Measurements from ENCODE around the gene RACGAP1. TPM values are rescaled to one million over a fixed set of nuclear protein-coding genes. Genes with fewer than 3 reads are reported as not detected.

RACGAP1 gene
- total RNA-seq, 1 experiment from 2014 or later = 78.6 TPM

DNA sequence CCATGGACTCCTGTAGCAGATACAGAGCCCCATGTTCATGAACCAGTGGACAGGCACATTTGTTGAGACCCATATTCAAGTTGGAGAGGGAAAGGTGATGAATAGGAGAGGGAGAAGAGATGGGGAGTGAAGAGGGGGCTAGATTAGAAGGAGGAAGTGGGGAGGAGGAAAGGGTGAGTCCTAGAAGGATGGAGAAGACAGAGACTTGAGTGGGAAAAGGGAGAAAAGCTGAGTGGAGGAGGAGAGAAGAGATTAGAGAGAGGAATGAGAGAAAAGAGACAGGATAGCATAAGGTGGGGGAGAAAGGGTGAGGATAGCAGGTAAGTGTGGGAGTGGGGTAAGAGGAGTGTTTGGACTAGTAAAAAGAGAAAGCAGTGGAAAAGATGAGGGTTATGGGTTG is 27.2 kb upstream of the RACGAP1 start:
- H3K4me3 ChIP-seq (ENCODE audit: low read length) = no peak overlapping the region

DNA sequence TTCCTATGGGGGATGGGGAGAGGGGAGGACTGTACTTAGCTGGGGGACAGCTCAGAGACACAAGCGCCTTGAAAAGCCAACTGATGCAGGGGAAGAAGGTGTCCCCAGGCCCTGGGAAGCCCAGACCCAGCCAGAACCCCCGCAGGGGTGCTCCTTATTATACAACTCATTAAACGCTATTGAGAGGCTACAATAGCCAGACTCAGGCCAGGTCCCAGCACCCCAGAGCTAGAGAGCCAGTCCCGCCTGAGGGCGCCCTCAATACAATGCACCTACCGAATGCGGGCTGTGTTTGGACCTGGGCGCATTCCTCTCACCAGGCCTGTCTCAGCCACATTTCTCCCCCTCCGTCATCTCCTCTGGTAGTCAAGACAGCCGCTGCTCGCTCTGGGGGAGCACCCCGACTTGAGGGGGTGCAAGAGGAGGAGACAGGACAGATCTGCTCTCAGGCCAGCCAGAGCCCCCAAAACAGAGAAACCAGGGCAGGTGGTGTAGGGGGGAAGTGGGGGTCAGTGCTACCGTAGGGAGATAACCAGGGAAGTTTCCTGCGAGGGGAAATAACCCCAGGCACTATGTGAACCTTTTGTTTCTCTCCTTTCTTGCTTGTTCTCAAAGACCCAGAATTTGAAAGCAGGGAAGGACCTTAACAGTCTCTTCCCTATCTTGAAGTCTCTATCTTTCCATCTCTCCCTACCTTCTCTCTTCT is 26.0 kb upstream of the RACGAP1 start:
- Histone ChIP-seq H3K9ac (ENCODE audit: low read length) (no peak overlapping the region), H3K4me2 (ENCODE audit: low read depth, low read length, poor library complexity, severe bottlenecking) (no peak overlapping the region), H3K36me3 (ENCODE audit: insufficient read depth, low read length) (no peaks in the 10 kb centered on the region), H3K79me2 (ENCODE audit: low read length) (no peaks in the 10 kb centered on the region), H3K4me3 (ENCODE audit: low read length) (no peak overlapping the region), H3K27me3 (ENCODE audit: low read length) (no peaks in the 10 kb centered on the region), H3K9me3 (ENCODE audit: low read length) (no peaks in the 10 kb centered on the region), H3K9me2 (replicated peaks; ENCODE audit: insufficient read depth, low read length) (no peaks in the 10 kb centered on the region), H3K27ac (ENCODE audit: low read length) (no peak overlapping the region), H4K20me1 (ENCODE audit: insufficient read depth, low read depth, low read length) (no peaks in the 10 kb centered on the region), H3K4me1 (ENCODE audit: low read length) (peaks cover 21% of the 10 kb centered on the region), H2AFZ (ENCODE audit: low read length) (no peak overlapping the region)
- DNase-seq = no peak

More for the DNA sequence above, 27.2 kb upstream of the RACGAP1 start:
- Histone ChIP-seq H3K27ac (ENCODE audit: low read length) (no peak overlapping the region), H3K27me3 (ENCODE audit: low read length) (no peaks in the 10 kb centered on the region), H2AFZ (ENCODE audit: low read length) (no peak overlapping the region), H4K20me1 (ENCODE audit: insufficient read depth, low read depth, low read length) (no peaks in the 10 kb centered on the region), H3K9ac (ENCODE audit: low read length) (no peak overlapping the region), H3K79me2 (ENCODE audit: low read length) (no peaks in the 10 kb centered on the region), H3K9me2 (replicated peaks; ENCODE audit: insufficient read depth, low read length) (no peaks in the 10 kb centered on the region), H3K4me1 (ENCODE audit: low read length) (peaks cover 24% of the 10 kb centered on the region), H3K9me3 (ENCODE audit: low read length) (no peaks in the 10 kb centered on the region), H3K4me2 (ENCODE audit: low read depth, low read length, poor library complexity, severe bottlenecking) (no peak overlapping the region), H3K36me3 (ENCODE audit: insufficient read depth, low read length) (no peaks in the 10 kb centered on the region)
- DNase-seq = no peak

DNA sequence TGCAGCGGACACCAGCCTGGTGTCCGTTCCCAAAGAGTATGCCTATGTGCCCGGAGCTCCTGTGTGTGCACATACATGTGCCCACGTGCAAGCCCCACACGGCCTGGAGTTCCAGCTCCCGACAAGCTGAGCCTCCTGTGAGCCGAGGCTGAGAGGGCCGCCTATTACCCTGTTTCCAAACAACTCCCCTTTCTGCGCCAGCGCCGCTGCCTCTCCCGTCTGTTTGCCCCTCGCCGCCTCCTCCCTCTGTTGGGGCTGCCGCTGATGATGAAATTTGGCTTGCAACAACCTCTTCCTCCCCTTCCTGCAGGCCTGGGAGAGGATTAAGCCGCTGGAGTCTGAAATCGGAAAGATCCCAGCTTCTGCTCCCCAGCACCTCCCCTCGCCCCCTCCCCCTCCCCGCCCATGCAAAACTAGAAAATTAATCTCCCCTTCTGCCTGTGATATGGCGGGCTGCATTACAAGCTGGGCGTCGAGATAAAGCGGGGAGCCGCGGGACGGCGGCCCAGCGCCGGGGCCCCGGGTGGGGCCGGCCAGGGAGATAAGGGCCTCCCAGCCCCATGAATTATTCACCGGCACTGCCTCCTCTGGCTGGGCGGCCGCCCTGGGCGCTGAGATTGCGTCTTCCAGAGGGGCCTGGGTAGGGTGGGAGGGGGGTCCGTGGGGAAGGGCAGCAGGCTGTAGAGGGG is 25.3 kb upstream of the RACGAP1 start:
- H3K4me2 ChIP-seq (ENCODE audit: low read depth, low read length, poor library complexity, severe bottlenecking) = no peak overlapping the region
- H3K79me2 ChIP-seq (ENCODE audit: low read length) = no peaks in the 10 kb centered on the region
- no peaks in the 10 kb centered on the region for H3K36me3 ChIP-seq (ENCODE audit: insufficient read depth, low read length)
- no peak overlapping the region for H2AFZ ChIP-seq (ENCODE audit: low read length)
- H3K4me1 ChIP-seq (ENCODE audit: low read length) = peaks cover 14% of the 10 kb centered on the region
- no peaks in the 10 kb centered on the region for H3K27me3 ChIP-seq (ENCODE audit: low read length)
- H3K9me2 ChIP-seq (replicated peaks; ENCODE audit: insufficient read depth, low read length) = no peaks in the 10 kb centered on the region
- no peak overlapping the region for H3K4me3 ChIP-seq (ENCODE audit: low read length)
- H3K9me3 ChIP-seq (ENCODE audit: low read length) = no peaks in the 10 kb centered on the region
- H3K27ac ChIP-seq (ENCODE audit: low read length) = no peak overlapping the region
- H3K9ac ChIP-seq (ENCODE audit: low read length) = no peak overlapping the region
- no peak for DNase-seq
- no peaks in the 10 kb centered on the region for H4K20me1 ChIP-seq (ENCODE audit: insufficient read depth, low read depth, low read length)

DNA sequence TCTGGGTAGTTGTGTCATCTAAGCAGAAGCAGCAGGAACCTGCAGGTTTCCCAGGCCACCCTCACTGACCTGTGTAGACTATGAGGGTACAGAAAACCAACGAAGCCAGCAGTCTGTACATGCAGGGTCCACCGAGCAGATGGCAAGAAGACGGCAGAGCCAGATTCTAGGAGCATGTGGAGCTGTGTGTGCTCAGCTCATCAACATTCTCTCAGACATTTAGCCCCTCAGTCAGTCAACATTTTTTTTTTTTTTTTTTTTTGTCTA is 24.8 kb upstream of the RACGAP1 start:
- no peak overlapping the region for H3K27ac ChIP-seq (ENCODE audit: low read length)
- no peak overlapping the region for H3K4me3 ChIP-seq (ENCODE audit: low read length)
- no peak for DNase-seq
- no peak overlapping the region for H3K4me2 ChIP-seq (ENCODE audit: low read depth, low read length, poor library complexity, severe bottlenecking)
- no peaks in the 10 kb centered on the region for H3K79me2 ChIP-seq (ENCODE audit: low read length)
- H3K9me3 ChIP-seq (ENCODE audit: low read length) = no peaks in the 10 kb centered on the region
- H2AFZ ChIP-seq (ENCODE audit: low read length) = no peak overlapping the region
- H3K9ac ChIP-seq (ENCODE audit: low read length) = no peak overlapping the region
- H4K20me1 ChIP-seq (ENCODE audit: insufficient read depth, low read depth, low read length) = no peaks in the 10 kb centered on the region
- H3K4me1 ChIP-seq (ENCODE audit: low read length) = peaks cover 12% of the 10 kb centered on the region
- no peaks in the 10 kb centered on the region for H3K9me2 ChIP-seq (replicated peaks; ENCODE audit: insufficient read depth, low read length)
- no peaks in the 10 kb centered on the region for H3K27me3 ChIP-seq (ENCODE audit: low read length)
- H3K36me3 ChIP-seq (ENCODE audit: insufficient read depth, low read length) = no peaks in the 10 kb centered on the region

DNA sequence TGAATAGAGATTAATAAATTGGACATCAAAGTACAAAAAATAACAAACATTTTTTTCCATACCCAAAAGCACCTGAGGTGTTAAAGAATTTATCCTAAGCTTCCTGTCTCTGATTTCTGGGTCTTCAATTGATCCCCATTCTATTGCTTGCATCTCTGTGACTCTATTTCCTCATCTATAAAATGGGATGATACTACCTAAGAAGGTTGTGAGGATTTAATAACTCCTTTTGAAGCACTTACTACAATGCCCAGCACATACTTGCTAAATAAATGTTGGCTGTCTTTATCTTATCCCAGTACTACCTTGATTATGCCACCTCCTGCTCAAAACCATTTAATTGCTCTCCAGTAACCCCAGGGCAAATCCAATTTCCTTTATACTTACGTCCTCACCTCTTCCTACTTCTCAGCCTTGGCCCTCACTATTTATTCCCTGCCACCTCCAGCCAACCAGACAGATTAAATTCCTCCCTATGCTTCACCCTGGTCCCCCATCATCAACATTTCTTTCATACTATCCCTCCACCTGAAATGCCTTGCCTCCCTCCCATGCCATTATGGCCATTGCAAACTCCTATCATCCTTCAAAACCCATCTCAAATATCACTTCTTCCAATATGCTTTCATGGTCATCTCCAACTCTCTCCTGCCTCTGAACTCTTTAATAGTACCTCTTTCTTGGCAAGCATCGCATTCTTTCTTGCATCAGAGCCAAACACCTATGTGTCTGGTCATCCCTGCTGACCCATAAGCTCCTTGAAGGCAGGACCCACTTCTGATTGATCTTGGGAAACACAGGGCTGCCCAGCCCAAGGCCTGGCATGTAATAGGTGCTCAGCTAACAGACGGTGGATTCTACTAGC is 24.2 kb upstream of the RACGAP1 start:
- Histone ChIP-seq H4K20me1 (ENCODE audit: insufficient read depth, low read depth, low read length) (no peaks in the 10 kb centered on the region), H3K27me3 (ENCODE audit: low read length) (no peaks in the 10 kb centered on the region), H2AFZ (ENCODE audit: low read length) (no peak overlapping the region), H3K4me1 (ENCODE audit: low read length) (peaks cover 12% of the 10 kb centered on the region), H3K9ac (ENCODE audit: low read length) (no peak overlapping the region), H3K79me2 (ENCODE audit: low read length) (no peaks in the 10 kb centered on the region), H3K9me2 (replicated peaks; ENCODE audit: insufficient read depth, low read length) (no peaks in the 10 kb centered on the region), H3K36me3 (ENCODE audit: insufficient read depth, low read length) (no peaks in the 10 kb centered on the region), H3K27ac (ENCODE audit: low read length) (no peak overlapping the region), H3K4me2 (ENCODE audit: low read depth, low read length, poor library complexity, severe bottlenecking) (no peak overlapping the region), H3K9me3 (ENCODE audit: low read length) (no peaks in the 10 kb centered on the region), H3K4me3 (ENCODE audit: low read length) (no peak overlapping the region)
- no peak for DNase-seq

DNA sequence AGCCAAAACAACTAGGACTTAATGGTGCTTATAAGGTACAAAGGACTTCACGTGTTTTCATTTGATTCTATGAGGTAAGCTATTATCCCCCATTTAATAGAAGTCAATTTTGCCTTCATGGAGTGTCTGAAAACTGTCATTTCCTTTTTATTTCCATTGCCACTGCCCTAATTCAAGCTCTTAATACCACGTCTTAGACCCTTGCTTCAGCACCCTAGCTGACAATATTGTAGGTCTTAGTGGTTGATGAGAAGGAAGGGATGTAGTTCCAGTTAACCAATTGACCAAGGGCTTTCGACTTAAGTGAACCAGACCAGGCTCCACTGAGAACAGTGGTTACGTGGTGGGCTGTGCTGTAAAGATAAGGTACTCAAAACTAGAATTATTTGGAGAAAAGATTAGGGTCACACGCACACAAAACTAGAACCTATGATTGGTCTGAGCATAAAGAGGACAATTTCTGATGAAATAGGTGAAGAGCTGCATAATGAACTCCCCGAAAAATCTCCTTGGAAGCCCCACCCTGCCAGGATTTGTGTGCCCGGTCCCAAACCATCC is 22.5 kb upstream of the RACGAP1 start:
- H3K9me2 ChIP-seq (replicated peaks; ENCODE audit: insufficient read depth, low read length) = no peaks in the 10 kb centered on the region
- H3K9ac ChIP-seq (ENCODE audit: low read length) = no peak overlapping the region
- H3K4me2 ChIP-seq (ENCODE audit: low read depth, low read length, poor library complexity, severe bottlenecking) = no peak overlapping the region
- no peak overlapping the region for H3K4me3 ChIP-seq (ENCODE audit: low read length)
- H3K9me3 ChIP-seq (ENCODE audit: low read length) = no peaks in the 10 kb centered on the region
- no peak overlapping the region for H2AFZ ChIP-seq (ENCODE audit: low read length)
- H3K4me1 ChIP-seq (ENCODE audit: low read length) = peaks cover 5% of the 10 kb centered on the region
- no peaks in the 10 kb centered on the region for H4K20me1 ChIP-seq (ENCODE audit: insufficient read depth, low read depth, low read length)
- H3K27ac ChIP-seq (ENCODE audit: low read length) = no peak overlapping the region
- no peaks in the 10 kb centered on the region for H3K79me2 ChIP-seq (ENCODE audit: low read length)
- H3K27me3 ChIP-seq (ENCODE audit: low read length) = no peaks in the 10 kb centered on the region
- H3K36me3 ChIP-seq (ENCODE audit: insufficient read depth, low read length) = no peaks in the 10 kb centered on the region
- DNase-seq = no peak

DNA sequence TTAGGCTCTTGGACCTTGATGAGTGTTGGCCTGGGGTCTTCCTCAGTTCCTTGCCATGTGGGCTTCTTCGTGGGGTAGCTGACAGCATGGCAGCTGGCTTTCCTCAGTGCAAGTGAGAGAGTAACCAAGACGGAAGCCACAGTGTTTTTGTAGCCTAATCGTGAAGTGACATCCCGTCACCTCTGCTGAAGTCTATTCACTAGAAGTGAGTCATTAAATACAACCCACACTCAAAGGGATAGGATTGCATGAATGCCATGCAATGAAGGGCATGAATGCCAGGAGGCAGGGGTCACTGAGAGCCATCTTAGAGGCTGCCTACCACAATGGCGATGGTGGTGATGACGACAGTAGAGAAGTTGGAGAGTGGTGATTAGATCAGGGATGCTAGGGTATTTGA is 18.6 kb upstream of the RACGAP1 start:
- Histone ChIP-seq H3K9me2 (replicated peaks; ENCODE audit: insufficient read depth, low read length) (no peaks in the 10 kb centered on the region), H4K20me1 (ENCODE audit: insufficient read depth, low read depth, low read length) (no peaks in the 10 kb centered on the region), H3K9me3 (ENCODE audit: low read length) (no peaks in the 10 kb centered on the region), H3K4me2 (ENCODE audit: low read depth, low read length, poor library complexity, severe bottlenecking) (no peak overlapping the region), H3K36me3 (ENCODE audit: insufficient read depth, low read length) (no peaks in the 10 kb centered on the region), H3K4me1 (ENCODE audit: low read length) (peaks cover 5% of the 10 kb centered on the region), H3K27me3 (ENCODE audit: low read length) (no peaks in the 10 kb centered on the region), H3K79me2 (ENCODE audit: low read length) (no peaks in the 10 kb centered on the region), H3K4me3 (ENCODE audit: low read length) (no peak overlapping the region), H2AFZ (ENCODE audit: low read length) (no peak overlapping the region), H3K27ac (ENCODE audit: low read length) (no peak overlapping the region), H3K9ac (ENCODE audit: low read length) (no peak overlapping the region)
- no peak for DNase-seq

DNA sequence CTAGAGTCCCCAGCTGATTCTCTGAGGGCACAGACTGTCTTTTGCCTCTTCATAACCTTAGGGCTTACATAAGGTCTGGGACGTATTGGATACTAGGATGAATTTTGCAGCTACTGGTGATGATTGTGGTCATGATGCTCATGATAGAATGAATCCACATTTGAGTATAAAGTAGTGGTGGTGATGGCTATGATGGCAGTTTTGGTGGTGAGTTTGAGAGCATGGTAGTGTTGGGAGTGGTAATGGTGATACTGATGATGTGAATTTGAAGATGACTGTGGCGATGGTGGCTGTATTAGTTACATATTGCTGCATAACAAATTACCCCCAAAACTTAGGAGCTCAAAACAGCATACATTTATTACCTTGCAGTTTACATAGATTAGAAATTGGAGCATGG is 18.0 kb upstream of the RACGAP1 start:
- no peaks in the 10 kb centered on the region for H3K27me3 ChIP-seq (ENCODE audit: low read length)
- H3K9me2 ChIP-seq (replicated peaks; ENCODE audit: insufficient read depth, low read length) = no peaks in the 10 kb centered on the region
- no peaks in the 10 kb centered on the region for H3K36me3 ChIP-seq (ENCODE audit: insufficient read depth, low read length)
- no peak overlapping the region for H3K9ac ChIP-seq (ENCODE audit: low read length)
- H4K20me1 ChIP-seq (ENCODE audit: insufficient read depth, low read depth, low read length) = no peaks in the 10 kb centered on the region
- DNase-seq = no peak
- no peak overlapping the region for H2AFZ ChIP-seq (ENCODE audit: low read length)
- no peaks in the 10 kb centered on the region for H3K79me2 ChIP-seq (ENCODE audit: low read length)
- peaks cover 5% of the 10 kb centered on the region for H3K4me1 ChIP-seq (ENCODE audit: low read length)
- no peak overlapping the region for H3K4me3 ChIP-seq (ENCODE audit: low read length)
- no peak overlapping the region for H3K4me2 ChIP-seq (ENCODE audit: low read depth, low read length, poor library complexity, severe bottlenecking)
- H3K9me3 ChIP-seq (ENCODE audit: low read length) = no peaks in the 10 kb centered on the region
- no peak overlapping the region for H3K27ac ChIP-seq (ENCODE audit: low read length)

Data from Karpas-422 (cell line).